ENCODE measurements around the gene ADGRL1. TPM values are rescaled to one million over a fixed set of nuclear protein-coding genes. Genes with fewer than 3 reads are reported as not detected.
"Not testable (repeated sequence)": the region's sequence is repeated elsewhere in the genome, so short reads cannot be mapped to it uniquely, and the experiment has no call there.

ADGRL1 gene
- total and polyA plus RNA-seq, 2 experiments from 2014 or later: 19.6 to 55.8 TPM

- no peak for DNase-seq (ENCODE audit: low read depth in 1 of 2, low spot score in 1 of 2)
- Histone ChIP-seq H3K4me3 (no peak overlapping the region), H3K4me1 (ENCODE audit: low read depth) (no peaks in the 10 kb centered on the region), H3K27ac (no peak overlapping the region), H3K27me3 (no peaks in the 10 kb centered on the region), H3K36me3 (no peaks in the 10 kb centered on the region), H3K9me3 (ENCODE audit: low read depth) (no peaks in the 10 kb centered on the region)
- TF ChIP-seq CTCF (IDR thresholded peaks at IDR 0.05; ENCODE audit: low read depth, low read length): no peak
Observed at GRCh38 chr19:14222886-14223285, 16.9 kb upstream of the ADGRL1 start.

GRCh38 chr19:14221345-14221744 lies 15.4 kb upstream of the ADGRL1 start:
- not testable (repeated sequence) for H3K27me3 ChIP-seq; H3K9me3 ChIP-seq (ENCODE audit: low read depth); H3K27ac ChIP-seq; H3K4me3 ChIP-seq; H3K4me1 ChIP-seq (ENCODE audit: low read depth); H3K36me3 ChIP-seq
- peak; percentile 24 for TF ChIP-seq CTCF (IDR thresholded peaks at IDR 0.05; ENCODE audit: low read depth, low read length)
- DNase-seq (ENCODE audit: low read depth in 1 of 2, low spot score in 1 of 2): peak in 1 of 2 donors; percentile 62

- Histone ChIP-seq H3K4me1 (ENCODE audit: low read depth) (no peaks in the 10 kb centered on the region), H3K27me3 (no peaks in the 10 kb centered on the region), H3K27ac (no peak overlapping the region), H3K9me3 (ENCODE audit: low read depth) (no peaks in the 10 kb centered on the region), H3K4me3 (no peak overlapping the region), H3K36me3 (no peaks in the 10 kb centered on the region)
- TF ChIP-seq CTCF (IDR thresholded peaks at IDR 0.05; ENCODE audit: low read depth, low read length): no peak
- peak in 1 of 2 donors; percentile 72 for DNase-seq (ENCODE audit: low read depth in 1 of 2, low spot score in 1 of 2)
Observed at GRCh38 chr19:14218620-14219330, 12.8 kb upstream of the ADGRL1 start.

- not testable (repeated sequence) for H3K27ac ChIP-seq; H3K9me3 ChIP-seq (ENCODE audit: low read depth); H3K27me3 ChIP-seq; H3K36me3 ChIP-seq; H3K4me1 ChIP-seq (ENCODE audit: low read depth); H3K4me3 ChIP-seq
- DNase-seq (ENCODE audit: low read depth in 1 of 2, low spot score in 1 of 2): peak in 1 of 2 donors; percentile 27
Observed at GRCh38 chr19:14217886-14218285, 11.9 kb upstream of the ADGRL1 start.

GRCh38 chr19:14214580-14214979 lies 8.6 kb upstream of the ADGRL1 start:
- no peak for DNase-seq (ENCODE audit: low read depth in 1 of 2, low spot score in 1 of 2)
- H3K4me3 ChIP-seq: no peak overlapping the region
- no peak overlapping the region for H3K27ac ChIP-seq
- no peak for TF ChIP-seq CTCF (IDR thresholded peaks at IDR 0.05; ENCODE audit: low read depth, low read length)
- H3K27me3 ChIP-seq: no peaks in the 10 kb centered on the region
- no peaks in the 10 kb centered on the region for H3K9me3 ChIP-seq (ENCODE audit: low read depth)
- H3K4me1 ChIP-seq (ENCODE audit: low read depth): no peaks in the 10 kb centered on the region
- H3K36me3 ChIP-seq: no peaks in the 10 kb centered on the region

- not testable (repeated sequence) for H3K9me3 ChIP-seq (ENCODE audit: low read depth); H3K27me3 ChIP-seq; H3K4me1 ChIP-seq (ENCODE audit: low read depth); H3K4me3 ChIP-seq; H3K36me3 ChIP-seq; H3K27ac ChIP-seq; DNase-seq (ENCODE audit: low read depth in 1 of 2, low spot score in 1 of 2)
Observed at GRCh38 chr19:14210182-14210581, 4.2 kb upstream of the ADGRL1 start.

GRCh38 chr19:14209401-14209800 lies 3.4 kb upstream of the ADGRL1 start:
- not testable (repeated sequence) for DNase-seq (ENCODE audit: low read depth in 1 of 2, low spot score in 1 of 2); H3K9me3 ChIP-seq (ENCODE audit: low read depth); H3K4me3 ChIP-seq; H3K27me3 ChIP-seq; H3K36me3 ChIP-seq; H3K4me1 ChIP-seq (ENCODE audit: low read depth); H3K27ac ChIP-seq

- H3K27me3 ChIP-seq; H3K27ac ChIP-seq; H3K9me3 ChIP-seq (ENCODE audit: low read depth); DNase-seq (ENCODE audit: low read depth in 1 of 2, low spot score in 1 of 2); H3K4me1 ChIP-seq (ENCODE audit: low read depth); H3K4me3 ChIP-seq; H3K36me3 ChIP-seq: not testable (repeated sequence)
Observed at GRCh38 chr19:14208496-14208895, 2.5 kb upstream of the ADGRL1 start.

- not testable (repeated sequence) for H3K27me3 ChIP-seq
- peak overlapping the region; percentile 61 for H3K4me3 ChIP-seq
Observed at GRCh38 chr19:14207796-14208195, 1.8 kb upstream of the ADGRL1 start.

More at GRCh38 chr19:14207796-14208195, 1.8 kb upstream of the ADGRL1 start:
- not testable (repeated sequence) for DNase-seq (ENCODE audit: low read depth in 1 of 2, low spot score in 1 of 2); H3K4me1 ChIP-seq (ENCODE audit: low read depth); H3K36me3 ChIP-seq; H3K9me3 ChIP-seq (ENCODE audit: low read depth)
- H3K27ac ChIP-seq: peak overlapping the region; percentile 90

All from cardiac muscle cell (in vitro differentiated cells and primary cell).